ENCODE results near the gene FXYD7.

GRCh38 chr19:35107545-35107944, 35.5 kb upstream of the FXYD7 start:
- TF ChIP-seq RFX5 (IDR thresholded peaks at IDR 0.05; ENCODE audit: low read depth, low read length) (no peak), POLR2A (IDR thresholded peaks at IDR 0.05; ENCODE audit: low read depth, low read length) (no peak), CTCF (conservative IDR thresholded peaks at IDR 0.05; ENCODE audit: low read depth, low read length) (no peak), MAZ (IDR thresholded peaks at IDR 0.05; ENCODE audit: borderline replicate concordance, low read depth, low read length) (no peak), RAD21 (IDR thresholded peaks at IDR 0.05; ENCODE audit: low read length) (no peak)
- TF ChIP-seq, protein P1, sequence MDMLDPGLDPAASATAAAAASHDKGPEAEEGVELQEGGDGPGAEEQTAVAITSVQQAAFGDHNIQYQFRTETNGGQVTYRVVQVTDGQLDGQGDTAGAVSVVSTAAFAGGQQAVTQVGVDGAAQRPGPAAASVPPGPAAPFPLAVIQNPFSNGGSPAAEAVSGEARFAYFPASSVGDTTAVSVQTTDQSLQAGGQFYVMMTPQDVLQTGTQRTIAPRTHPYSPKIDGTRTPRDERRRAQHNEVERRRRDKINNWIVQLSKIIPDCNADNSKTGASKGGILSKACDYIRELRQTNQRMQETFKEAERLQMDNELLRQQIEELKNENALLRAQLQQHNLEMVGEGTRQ (IDR thresholded peaks at IDR 0.05; ENCODE audit: low read depth, low read length): no peak
